HT-29 (cell line): ENCODE measurements around the gene ATP2B2. TPM values are rescaled to one million over a fixed set of nuclear protein-coding genes. Genes with fewer than 3 reads are reported as not detected.

Experiments used
- DNase-seq: peaks from one replicate; pipeline ENCODE4 v3.0.0-alpha.2; 2015; ENCODE audit warnings: low spot score
- total RNA-seq: library from RNA; depleted of rRNA; stranded (reverse); fragments of >200 nt; shearing (Covaris generic); gene quantifications from 2 replicates; pipeline ENCODE4 v1.2.3, GENCODE V29; 2014

Gene ATP2B2
- total RNA-seq, 1 experiment from 2014 or later: not detected

- no peak for DNase-seq
Measured at GRCh38 chr3:10511809-10512494, 6.6 kb upstream of the ATP2B2 start.

GRCh38 chr3:10510743-10511432, 5.5 kb upstream of the ATP2B2 start:
- DNase-seq: no peak

GRCh38 chr3:10510086-10510742, 4.8 kb upstream of the ATP2B2 start:
- no peak for DNase-seq

GRCh38 chr3:10509325-10509724, 3.9 kb upstream of the ATP2B2 start:
- no peak for DNase-seq

- DNase-seq: no peak
Measured at GRCh38 chr3:10508619-10509260, 3.4 kb upstream of the ATP2B2 start.

GRCh38 chr3:10508235-10508618, 2.8 kb upstream of the ATP2B2 start:
- DNase-seq: no peak

GRCh38 chr3:10507331-10507730, 1.9 kb upstream of the ATP2B2 start:
- DNase-seq: no peak

- no peak for DNase-seq
Measured at GRCh38 chr3:10506696-10507095, 1.3 kb upstream of the ATP2B2 start.

GRCh38 chr3:10505791-10506585, 602 bp upstream of the ATP2B2 start:
- DNase-seq: no peak

GRCh38 chr3:10504171-10505049, 976 bp downstream of the ATP2B2 start:
- no peak for DNase-seq

- DNase-seq: no peak
Measured at GRCh38 chr3:10503217-10503796, 2.1 kb downstream of the ATP2B2 start.

GRCh38 chr3:10502185-10502880, 3.1 kb downstream of the ATP2B2 start:
- no peak for DNase-seq

GRCh38 chr3:10501664-10502052, 3.7 kb downstream of the ATP2B2 start:
- DNase-seq: no peak

GRCh38 chr3:10500717-10501663, 4.4 kb downstream of the ATP2B2 start:
- DNase-seq: no peak

GRCh38 chr3:10498271-10498670, 7.1 kb downstream of the ATP2B2 start:
- DNase-seq: no peak

- DNase-seq: no peak
Measured at GRCh38 chr3:10497439-10497838, 7.9 kb downstream of the ATP2B2 start.

GRCh38 chr3:10496121-10496863, 9.1 kb downstream of the ATP2B2 start:
- no peak for DNase-seq

- DNase-seq: no peak
Measured at GRCh38 chr3:10495614-10496013, 9.8 kb downstream of the ATP2B2 start.
